C1 segment of cervical spinal cord (tissue), 14 donors: ENCODE data around the gene SIGLEC9.

Experiments used
- DNase-seq, 14 donors: peaks; one replicate each; lab custom pipeline; 2025; lab: John Stamatoyannopoulos, UW

The SIGLEC9 gene

GRCh38 chr19:51144482-51145045 is 19.9 kb downstream of the SIGLEC9 start:
- DNase-seq: no peak

GRCh38 chr19:51145916-51146493 is 21.3 kb downstream of the SIGLEC9 start:
- DNase-seq: no peak

- no peak for DNase-seq
Measured at GRCh38 chr19:51146751-51147150, 22.0 kb downstream of the SIGLEC9 start.

- no peak for DNase-seq
Measured at GRCh38 chr19:51147663-51148062, 23.0 kb downstream of the SIGLEC9 start.

GRCh38 chr19:51148580-51148979 is 23.9 kb downstream of the SIGLEC9 start:
- DNase-seq: no peak

- no peak for DNase-seq
Measured at GRCh38 chr19:51150627-51151026, 25.9 kb downstream of the SIGLEC9 start.

GRCh38 chr19:51156710-51157109 is 32.0 kb downstream of the SIGLEC9 start:
- DNase-seq: no peak

- no peak for DNase-seq
Measured at GRCh38 chr19:51157265-51157664, 32.6 kb downstream of the SIGLEC9 start.

- DNase-seq: peak in 3 of 14 donors; percentile 2 to 20 (median 4)
Measured at GRCh38 chr19:51158474-51159129, 33.9 kb downstream of the SIGLEC9 start.

GRCh38 chr19:51159656-51160055 is 35.0 kb downstream of the SIGLEC9 start:
- DNase-seq: no peak

GRCh38 chr19:51161266-51161665 is 36.6 kb downstream of the SIGLEC9 start:
- no peak for DNase-seq

GRCh38 chr19:51161867-51162496 is 37.3 kb downstream of the SIGLEC9 start:
- no peak for DNase-seq

- peak in 1 of 14 donors; percentile 94 for DNase-seq
Measured at GRCh38 chr19:51163257-51163656, 38.6 kb downstream of the SIGLEC9 start.

- no peak for DNase-seq
Measured at GRCh38 chr19:51164215-51164614, 39.5 kb downstream of the SIGLEC9 start.

- DNase-seq: peak in 7 of 14 donors; percentile 4 to 39 (median 13)
Measured at GRCh38 chr19:51166846-51167490, 42.3 kb downstream of the SIGLEC9 start.

GRCh38 chr19:51168564-51169282 is 44.0 kb downstream of the SIGLEC9 start:
- no peak for DNase-seq

- peak in 10 of 14 donors; percentile 1 to 81 (median 24) for DNase-seq
Measured at GRCh38 chr19:51169283-51169918, 44.7 kb downstream of the SIGLEC9 start.

GRCh38 chr19:51172223-51172622 is 47.5 kb downstream of the SIGLEC9 start:
- DNase-seq: no peak

GRCh38 chr19:51173681-51174080 is 49.0 kb downstream of the SIGLEC9 start:
- DNase-seq: no peak

GRCh38 chr19:51179256-51179655 is 54.5 kb downstream of the SIGLEC9 start:
- peak in 1 of 14 donors; percentile 13 for DNase-seq
